ENCODE measurements around the gene ARHGAP31.

ARHGAP31 gene

DNA sequence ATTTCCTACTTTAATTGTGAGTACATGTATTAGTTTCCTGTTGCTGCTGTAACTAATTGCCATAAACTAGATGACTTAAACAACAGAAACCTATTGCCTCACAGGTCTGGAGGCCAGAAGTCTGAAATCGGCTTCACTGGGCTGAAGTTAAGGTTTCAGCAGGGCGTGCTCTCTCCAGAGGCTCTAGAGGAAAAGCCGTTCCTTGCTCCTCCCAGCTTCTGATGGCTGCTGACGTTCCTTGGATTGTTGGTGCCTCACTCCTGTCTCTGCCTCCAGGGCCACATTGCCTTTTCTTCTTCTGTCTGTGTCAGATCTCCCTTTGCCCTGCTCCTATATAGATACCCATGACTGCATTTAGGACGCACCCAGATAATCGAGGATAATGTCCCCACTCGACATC is 80.9 kb downstream of the ARHGAP31 start:
- no peak overlapping the region for H3K9ac ChIP-seq (ENCODE audit: insufficient read length, low read depth)
- peaks cover 5% of the 10 kb centered on the region; the same call in 1 of the 2 replicates for H3K9me3 ChIP-seq (ENCODE audit: insufficient read depth, low read length)
- DNase-seq (ENCODE audit: low read depth, low spot score), result no peak
- H3K4me3 ChIP-seq (ENCODE audit: insufficient read length, low read depth), result no peak overlapping the region
- H3K27me3 ChIP-seq (ENCODE audit: insufficient read depth, insufficient read length), result no peaks in the 10 kb centered on the region
- no peaks in the 10 kb centered on the region for H3K4me1 ChIP-seq (ENCODE audit: insufficient read depth, insufficient read length)
- no peaks in the 10 kb centered on the region for H3K36me3 ChIP-seq (ENCODE audit: insufficient read depth, insufficient read length, low read length)
- no peak for TF ChIP-seq SUZ12 (IDR thresholded peaks at IDR 0.05; ENCODE audit: extremely low read depth, insufficient read depth, insufficient read length)
- no peak for TF ChIP-seq YY1 (IDR thresholded peaks at IDR 0.05; ENCODE audit: insufficient read depth, insufficient read length)
- no peak for TF ChIP-seq ZNF274 (IDR thresholded peaks at IDR 0.05; ENCODE audit: low read depth, low read length)

DNA sequence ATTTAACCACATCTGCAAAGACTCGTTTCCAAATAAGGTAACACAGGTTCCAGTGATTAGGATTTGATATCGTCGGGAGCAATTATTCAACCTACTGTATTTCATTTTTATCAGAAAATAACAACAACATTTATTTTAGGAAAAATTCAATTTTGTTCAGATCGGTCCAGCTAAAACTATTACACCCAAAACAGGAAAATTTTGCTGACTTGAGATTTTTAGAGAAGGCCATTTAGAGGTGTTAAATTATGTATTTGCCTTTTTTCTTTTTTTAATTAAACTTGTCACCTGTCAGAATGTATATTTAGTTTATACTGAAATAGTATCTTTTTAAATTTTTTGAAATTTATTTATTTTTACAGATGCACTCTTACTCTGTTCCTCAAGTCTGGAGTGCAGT is 81.3 kb downstream of the ARHGAP31 start:
- TF ChIP-seq SUZ12 (IDR thresholded peaks at IDR 0.05; ENCODE audit: extremely low read depth, insufficient read depth, insufficient read length) (no peak), ZNF274 (IDR thresholded peaks at IDR 0.05; ENCODE audit: low read depth, low read length) (no peak), YY1 (IDR thresholded peaks at IDR 0.05; ENCODE audit: insufficient read depth, insufficient read length) (no peak)
- Histone ChIP-seq H3K27me3 (ENCODE audit: insufficient read depth, insufficient read length) (no peaks in the 10 kb centered on the region), H3K9me3 (ENCODE audit: insufficient read depth, low read length) (peaks cover 5% of the 10 kb centered on the region; the same call in 1 of the 2 replicates), H3K4me1 (ENCODE audit: insufficient read depth, insufficient read length) (no peaks in the 10 kb centered on the region), H3K9ac (ENCODE audit: insufficient read length, low read depth) (no peak overlapping the region), H3K4me3 (ENCODE audit: insufficient read length, low read depth) (no peak overlapping the region), H3K36me3 (ENCODE audit: insufficient read depth, insufficient read length, low read length) (no peaks in the 10 kb centered on the region)
- DNase-seq (ENCODE audit: low read depth, low spot score), result no peak

DNA sequence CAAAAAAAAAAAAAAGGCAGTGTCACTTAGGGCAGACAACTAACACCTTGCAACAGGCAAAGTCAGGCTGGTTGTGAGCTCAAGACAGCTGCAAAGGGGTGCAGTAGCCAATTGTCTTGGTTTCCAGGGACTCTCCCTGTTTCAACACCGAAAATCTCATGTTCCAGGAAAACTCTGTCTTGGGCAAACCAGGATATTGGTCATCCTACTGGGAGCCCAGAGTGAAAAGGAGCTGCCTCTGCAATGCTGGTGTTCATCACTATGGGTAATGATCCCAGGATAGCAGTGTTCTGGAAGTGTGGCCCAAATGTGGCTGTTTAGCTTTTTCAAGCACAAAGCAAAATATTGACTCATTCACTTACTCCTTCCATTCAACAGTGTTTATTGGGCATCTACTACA is 82.6 kb downstream of the ARHGAP31 start:
- no peak overlapping the region for H3K4me3 ChIP-seq (ENCODE audit: insufficient read length, low read depth)
- TF ChIP-seq ZNF274 (IDR thresholded peaks at IDR 0.05; ENCODE audit: low read depth, low read length) (no peak), SUZ12 (IDR thresholded peaks at IDR 0.05; ENCODE audit: extremely low read depth, insufficient read depth, insufficient read length) (no peak)
- H3K9me3 ChIP-seq (ENCODE audit: insufficient read depth, low read length), result peaks cover 5% of the 10 kb centered on the region; the same call in 1 of the 2 replicates
- no peaks in the 10 kb centered on the region for H3K36me3 ChIP-seq (ENCODE audit: insufficient read depth, insufficient read length, low read length)
- H3K9ac ChIP-seq (ENCODE audit: insufficient read length, low read depth), result no peak overlapping the region
- no peaks in the 10 kb centered on the region for H3K4me1 ChIP-seq (ENCODE audit: insufficient read depth, insufficient read length)
- no peaks in the 10 kb centered on the region for H3K27me3 ChIP-seq (ENCODE audit: insufficient read depth, insufficient read length)
- DNase-seq (ENCODE audit: low read depth, low spot score), result no peak

DNA sequence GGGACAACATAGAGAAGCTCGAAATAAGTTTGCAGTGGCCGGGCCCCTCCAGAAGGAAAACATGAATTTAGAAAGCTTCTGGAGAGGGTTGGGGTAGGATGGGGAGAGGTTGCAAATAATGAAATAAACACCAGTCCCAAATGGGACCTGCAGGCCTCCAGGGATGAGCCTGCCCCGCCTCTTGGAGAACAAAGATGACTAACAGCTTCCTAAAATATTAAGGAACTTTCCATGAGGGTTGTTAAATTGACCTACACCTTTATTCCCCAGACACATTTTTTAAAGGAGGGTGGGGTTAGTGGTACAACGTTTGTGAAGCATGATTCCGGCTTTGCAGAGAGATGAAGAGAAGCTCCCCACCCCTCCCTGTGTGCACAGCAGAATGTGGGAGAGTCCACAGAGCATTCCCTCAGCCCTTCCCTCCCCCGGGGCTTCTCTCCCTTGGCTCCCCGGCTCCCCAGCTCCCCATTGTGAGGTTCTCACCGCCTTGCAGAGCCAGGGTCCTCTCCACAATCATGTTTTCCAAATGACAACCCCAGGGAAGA is 84.1 kb downstream of the ARHGAP31 start:
- no peak overlapping the region for H3K4me3 ChIP-seq (ENCODE audit: insufficient read length, low read depth)
- no peaks in the 10 kb centered on the region for H3K27me3 ChIP-seq (ENCODE audit: insufficient read depth, insufficient read length)
- DNase-seq (ENCODE audit: low read depth, low spot score), result no peak
- peaks cover 5% of the 10 kb centered on the region; the same call in 1 of the 2 replicates for H3K9me3 ChIP-seq (ENCODE audit: insufficient read depth, low read length)
- H3K36me3 ChIP-seq (ENCODE audit: insufficient read depth, insufficient read length, low read length), result no peaks in the 10 kb centered on the region
- H3K4me1 ChIP-seq (ENCODE audit: insufficient read depth, insufficient read length), result no peaks in the 10 kb centered on the region
- TF ChIP-seq SUZ12 (IDR thresholded peaks at IDR 0.05; ENCODE audit: extremely low read depth, insufficient read depth, insufficient read length) (no peak), YY1 (IDR thresholded peaks at IDR 0.05; ENCODE audit: insufficient read depth, insufficient read length) (no peak), ZNF274 (IDR thresholded peaks at IDR 0.05; ENCODE audit: low read depth, low read length) (no peak)
- no peak overlapping the region for H3K9ac ChIP-seq (ENCODE audit: insufficient read length, low read depth)

DNA sequence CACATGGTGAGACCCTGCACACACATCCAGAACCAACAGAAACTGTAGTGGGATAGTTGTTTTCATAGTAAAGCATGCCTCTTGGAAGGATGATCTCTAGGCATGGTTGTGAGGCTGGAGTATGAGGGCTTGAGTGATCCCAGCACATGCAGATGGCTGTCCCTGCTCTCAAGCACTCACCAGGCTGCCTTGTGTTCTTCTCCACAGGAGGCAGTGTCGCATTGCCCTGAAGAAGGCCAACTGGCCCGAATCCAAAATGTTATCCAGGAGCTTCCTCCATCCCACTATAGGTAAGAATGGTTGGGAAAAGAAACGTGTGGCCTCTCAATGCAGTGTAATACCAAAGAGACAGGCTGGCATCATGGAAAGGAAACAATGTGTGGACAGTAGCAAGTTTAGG is 86.5 kb downstream of the ARHGAP31 start:
- H3K9me3 ChIP-seq (ENCODE audit: insufficient read depth, low read length), result no peaks in the 10 kb centered on the region
- H3K36me3 ChIP-seq (ENCODE audit: insufficient read depth, insufficient read length, low read length), result no peaks in the 10 kb centered on the region
- no peak overlapping the region for H3K4me3 ChIP-seq (ENCODE audit: insufficient read length, low read depth)
- DNase-seq (ENCODE audit: low read depth, low spot score), result no peak
- H3K9ac ChIP-seq (ENCODE audit: insufficient read length, low read depth), result no peak overlapping the region
- no peaks in the 10 kb centered on the region for H3K27me3 ChIP-seq (ENCODE audit: insufficient read depth, insufficient read length)
- H3K4me1 ChIP-seq (ENCODE audit: insufficient read depth, insufficient read length), result no peaks in the 10 kb centered on the region
- TF ChIP-seq YY1 (IDR thresholded peaks at IDR 0.05; ENCODE audit: insufficient read depth, insufficient read length) (no peak), ZNF274 (IDR thresholded peaks at IDR 0.05; ENCODE audit: low read depth, low read length) (no peak), SUZ12 (IDR thresholded peaks at IDR 0.05; ENCODE audit: extremely low read depth, insufficient read depth, insufficient read length) (no peak)

DNA sequence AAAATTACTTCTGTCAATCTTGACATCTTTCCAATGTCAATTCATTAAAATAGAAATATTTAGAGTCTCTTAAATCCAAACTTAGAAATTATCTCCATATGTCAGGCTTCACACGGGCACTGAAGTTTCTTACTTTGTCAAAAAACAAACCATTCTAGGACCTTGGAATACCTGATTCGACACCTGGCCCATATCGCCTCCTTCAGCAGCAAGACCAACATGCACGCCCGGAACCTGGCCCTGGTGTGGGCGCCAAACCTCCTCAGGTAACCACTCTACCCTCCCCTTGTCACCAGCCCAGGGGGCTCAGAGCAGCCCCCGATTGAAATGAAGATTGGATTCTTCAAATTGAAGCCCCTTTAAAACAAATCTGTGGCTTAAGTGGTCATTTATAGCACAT is 88.0 kb downstream of the ARHGAP31 start:
- no peaks in the 10 kb centered on the region for H3K36me3 ChIP-seq (ENCODE audit: insufficient read depth, insufficient read length, low read length)
- H3K9ac ChIP-seq (ENCODE audit: insufficient read length, low read depth), result no peak overlapping the region
- H3K4me1 ChIP-seq (ENCODE audit: insufficient read depth, insufficient read length), result no peaks in the 10 kb centered on the region
- TF ChIP-seq ZNF274 (IDR thresholded peaks at IDR 0.05; ENCODE audit: low read depth, low read length) (no peak), YY1 (IDR thresholded peaks at IDR 0.05; ENCODE audit: insufficient read depth, insufficient read length) (no peak), SUZ12 (IDR thresholded peaks at IDR 0.05; ENCODE audit: extremely low read depth, insufficient read depth, insufficient read length) (no peak)
- no peaks in the 10 kb centered on the region for H3K27me3 ChIP-seq (ENCODE audit: insufficient read depth, insufficient read length)
- no peaks in the 10 kb centered on the region for H3K9me3 ChIP-seq (ENCODE audit: insufficient read depth, low read length)
- DNase-seq (ENCODE audit: low read depth, low spot score), result no peak
- H3K4me3 ChIP-seq (ENCODE audit: insufficient read length, low read depth), result no peak overlapping the region

DNA sequence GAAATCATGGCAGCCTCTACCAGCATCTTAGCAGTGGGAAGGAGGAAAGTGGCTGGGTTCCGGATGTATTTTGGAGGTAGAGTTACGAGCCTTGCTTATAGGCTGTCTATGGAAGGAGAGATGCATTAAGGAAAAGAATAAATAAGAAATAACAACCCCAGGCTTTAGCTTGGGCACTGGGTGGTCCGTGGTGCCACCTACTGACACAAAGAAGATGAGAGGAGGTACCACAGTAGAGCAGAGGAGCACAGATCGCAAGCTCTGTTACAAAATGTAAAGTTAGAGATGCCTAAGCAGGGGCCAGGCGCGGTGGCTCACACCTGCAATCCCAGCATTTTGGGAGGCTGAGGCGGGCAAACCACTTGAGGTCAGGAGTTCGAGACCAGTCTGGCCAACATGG is 94.4 kb downstream of the ARHGAP31 start:
- Histone ChIP-seq H3K4me1 (ENCODE audit: insufficient read depth, insufficient read length) (no peaks in the 10 kb centered on the region), H3K36me3 (ENCODE audit: insufficient read depth, insufficient read length, low read length) (peaks cover 5% of the 10 kb centered on the region), H3K27me3 (ENCODE audit: insufficient read depth, insufficient read length) (no peaks in the 10 kb centered on the region), H3K9ac (ENCODE audit: insufficient read length, low read depth) (no peak overlapping the region), H3K4me3 (ENCODE audit: insufficient read length, low read depth) (no peak overlapping the region), H3K9me3 (ENCODE audit: insufficient read depth, low read length) (no peaks in the 10 kb centered on the region)
- TF ChIP-seq SUZ12 (IDR thresholded peaks at IDR 0.05; ENCODE audit: extremely low read depth, insufficient read depth, insufficient read length) (no peak), ZNF274 (IDR thresholded peaks at IDR 0.05; ENCODE audit: low read depth, low read length) (no peak), YY1 (IDR thresholded peaks at IDR 0.05; ENCODE audit: insufficient read depth, insufficient read length) (no peak)
- DNase-seq (ENCODE audit: low read depth, low spot score), result no peak
